ENCODE results near the gene AP4M1. TPM values are rescaled to one million over a fixed set of nuclear protein-coding genes. Genes with fewer than 3 reads are reported as not detected.

AP4M1 gene
- total RNA-seq, 2 donors from 2014 or later: 26.3 to 31.5 TPM

GRCh38 chr7:100059251-100059739 is 42.1 kb upstream of the AP4M1 start:
- 90 to 93% methylated on average over 5 of the region's 5 CpGs for WGBS, 2 experiments (ENCODE audit: insufficient coverage in 1 of 2, insufficient read length in 1 of 2)
- Histone ChIP-seq H3K9me3 (ENCODE audit: control insufficient read depth, low read length) (no peaks in the 10 kb centered on the region), H3K9ac (ENCODE audit: extremely low read depth, low read length, poor library complexity, severe bottlenecking) (no peak overlapping the region), H3K4me3 (ENCODE audit: low read length) (no peak overlapping the region), H3K27me3 (ENCODE audit: control insufficient read depth, insufficient read depth, low read length, poor library complexity, severe bottlenecking) (no peaks in the 10 kb centered on the region), H3K27ac (ENCODE audit: low read depth, low read length) (no peak overlapping the region), H3K4me1 (ENCODE audit: control insufficient read depth, insufficient read depth, low read length) (no peaks in the 10 kb centered on the region), H3K36me3 (ENCODE audit: control insufficient read depth, insufficient read depth, low read length) (peaks cover 72% of the 10 kb centered on the region)
- no peaks in the 10 kb centered on the region for H3K27me3 Mint-ChIP-seq (ENCODE audit: insufficient read depth)
- DNase-seq: no peak
- TF ChIP-seq, protein P1, sequence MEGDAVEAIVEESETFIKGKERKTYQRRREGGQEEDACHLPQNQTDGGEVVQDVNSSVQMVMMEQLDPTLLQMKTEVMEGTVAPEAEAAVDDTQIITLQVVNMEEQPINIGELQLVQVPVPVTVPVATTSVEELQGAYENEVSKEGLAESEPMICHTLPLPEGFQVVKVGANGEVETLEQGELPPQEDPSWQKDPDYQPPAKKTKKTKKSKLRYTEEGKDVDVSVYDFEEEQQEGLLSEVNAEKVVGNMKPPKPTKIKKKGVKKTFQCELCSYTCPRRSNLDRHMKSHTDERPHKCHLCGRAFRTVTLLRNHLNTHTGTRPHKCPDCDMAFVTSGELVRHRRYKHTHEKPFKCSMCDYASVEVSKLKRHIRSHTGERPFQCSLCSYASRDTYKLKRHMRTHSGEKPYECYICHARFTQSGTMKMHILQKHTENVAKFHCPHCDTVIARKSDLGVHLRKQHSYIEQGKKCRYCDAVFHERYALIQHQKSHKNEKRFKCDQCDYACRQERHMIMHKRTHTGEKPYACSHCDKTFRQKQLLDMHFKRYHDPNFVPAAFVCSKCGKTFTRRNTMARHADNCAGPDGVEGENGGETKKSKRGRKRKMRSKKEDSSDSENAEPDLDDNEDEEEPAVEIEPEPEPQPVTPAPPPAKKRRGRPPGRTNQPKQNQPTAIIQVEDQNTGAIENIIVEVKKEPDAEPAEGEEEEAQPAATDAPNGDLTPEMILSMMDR (conservative IDR thresholded peaks at IDR 0.05): no peak
- H3K36me3 Mint-ChIP-seq (ENCODE audit: low read depth): peaks cover 71% of the 10 kb centered on the region
- H3K4me3 Mint-ChIP-seq: no peak overlapping the region
- H3K27ac Mint-ChIP-seq: no peak overlapping the region
- H3K4me1 Mint-ChIP-seq: no peaks in the 10 kb centered on the region
- peaks cover 7% of the 10 kb centered on the region for H3K9me3 Mint-ChIP-seq

- 95 to 96% methylated on average over 9 to 11 of the region's 11 CpGs for WGBS, 2 experiments (ENCODE audit: insufficient coverage in 1 of 2, insufficient read length in 1 of 2)
- H3K36me3 ChIP-seq (ENCODE audit: control insufficient read depth, insufficient read depth, low read length): peaks cover 86% of the 10 kb centered on the region
These were observed 39.8 kb upstream of the AP4M1 start for GRCh38 chr7:100061518-100062193.

GRCh38 chr7:100063376-100063775 is 38.1 kb upstream of the AP4M1 start:
- H3K9ac ChIP-seq (ENCODE audit: extremely low read depth, low read length, poor library complexity, severe bottlenecking): no peak overlapping the region
- no peak overlapping the region for H3K27ac ChIP-seq (ENCODE audit: low read depth, low read length)
- 91 to 96% methylated on average over 4 of the region's 4 CpGs for WGBS, 2 experiments (ENCODE audit: insufficient coverage in 1 of 2, insufficient read length in 1 of 2)
- no peak for DNase-seq
- H3K4me1 ChIP-seq (ENCODE audit: control insufficient read depth, insufficient read depth, low read length): no peaks in the 10 kb centered on the region
- no peaks in the 10 kb centered on the region for H3K27me3 ChIP-seq (ENCODE audit: control insufficient read depth, insufficient read depth, low read length, poor library complexity, severe bottlenecking)
- Mint-ChIP-seq H3K9me3 (peaks cover 25% of the 10 kb centered on the region), H3K36me3 (ENCODE audit: low read depth) (peaks cover 87% of the 10 kb centered on the region), H3K27me3 (ENCODE audit: insufficient read depth) (no peaks in the 10 kb centered on the region), H3K27ac (no peak overlapping the region), H3K4me3 (no peak overlapping the region), H3K4me1 (no peaks in the 10 kb centered on the region)
- no peaks in the 10 kb centered on the region for H3K9me3 ChIP-seq (ENCODE audit: control insufficient read depth, low read length)
- no peak overlapping the region for H3K4me3 ChIP-seq (ENCODE audit: low read length)
- TF ChIP-seq, protein P1 (conservative IDR thresholded peaks at IDR 0.05): no peak
- peaks cover 79% of the 10 kb centered on the region for H3K36me3 ChIP-seq (ENCODE audit: control insufficient read depth, insufficient read depth, low read length)

More at GRCh38 chr7:100061518-100062193, 39.8 kb upstream of the AP4M1 start:
- Histone ChIP-seq H3K27ac (ENCODE audit: low read depth, low read length) (no peak overlapping the region), H3K4me3 (ENCODE audit: low read length) (no peak overlapping the region), H3K9me3 (ENCODE audit: control insufficient read depth, low read length) (no peaks in the 10 kb centered on the region), H3K9ac (ENCODE audit: extremely low read depth, low read length, poor library complexity, severe bottlenecking) (no peak overlapping the region), H3K27me3 (ENCODE audit: control insufficient read depth, insufficient read depth, low read length, poor library complexity, severe bottlenecking) (no peaks in the 10 kb centered on the region), H3K4me1 (ENCODE audit: control insufficient read depth, insufficient read depth, low read length) (no peaks in the 10 kb centered on the region)
- Mint-ChIP-seq H3K27me3 (ENCODE audit: insufficient read depth) (no peaks in the 10 kb centered on the region), H3K27ac (no peak overlapping the region), H3K36me3 (ENCODE audit: low read depth) (peaks cover 88% of the 10 kb centered on the region), H3K9me3 (peaks cover 16% of the 10 kb centered on the region), H3K4me1 (no peaks in the 10 kb centered on the region), H3K4me3 (no peak overlapping the region)
- no peak for DNase-seq
- TF ChIP-seq, protein P1 (conservative IDR thresholded peaks at IDR 0.05): no peak
